ENCODE results near the gene ADAMTS9.

The ADAMTS9 gene

GRCh38 chr3:64620020-64620419 lies 67.8 kb downstream of the ADAMTS9 start:
- 100% methylated on average over 1 of the region's 1 CpG for WGBS
- H4K91ac ChIP-seq (ENCODE audit: low read length) = no peak overlapping the region
- no peak overlapping the region for H3K27ac ChIP-seq (ENCODE audit: low read length, poor library complexity, severe bottlenecking)
- H3K9ac ChIP-seq (ENCODE audit: low read length) = no peak overlapping the region
- H2BK15ac ChIP-seq (ENCODE audit: low read depth, poor library complexity, severe bottlenecking) = no peak overlapping the region
- H3K79me1 ChIP-seq (replicated peaks; ENCODE audit: low read length, poor library complexity, severe bottlenecking) = no peaks in the 10 kb centered on the region
- DNase-seq = no peak
- H3K4me2 ChIP-seq (ENCODE audit: low read length, poor library complexity, severe bottlenecking) = no peak overlapping the region
- H3K4ac ChIP-seq (ENCODE audit: low read depth in 1 of 2, low read length in 2 of 2) = no peak overlapping the region
- H2BK120ac ChIP-seq (ENCODE audit: low read depth, low read length) = no peak overlapping the region
- H3K9me3 ChIP-seq (ENCODE audit: control insufficient read depth, low read length) = no peaks in the 10 kb centered on the region
- H3K14ac ChIP-seq (ENCODE audit: low read length in 2 of 2) = no peak overlapping the region
- H3K18ac ChIP-seq (ENCODE audit: low read depth in 1 of 2, low read length in 2 of 2) = no peak overlapping the region
- no peak overlapping the region for H3K4me3 ChIP-seq (ENCODE audit: insufficient read depth in 1 of 2, low read depth in 1 of 2, low read length in 2 of 2)
- H2BK5ac ChIP-seq (ENCODE audit: low read depth, low read length, poor library complexity, severe bottlenecking) = no peak overlapping the region
- H4K8ac ChIP-seq (ENCODE audit: low read length) = no peak overlapping the region
- no peak overlapping the region for H2BK12ac ChIP-seq (ENCODE audit: low read length in 2 of 2)
- H2AK5ac ChIP-seq (ENCODE audit: low read length, severe bottlenecking) = no peak overlapping the region
- H3K23ac ChIP-seq (ENCODE audit: low read length in 2 of 2) = no peak overlapping the region
- peaks cover 0 to 3% of the 10 kb centered on the region in 2 experiments for H3K36me3 ChIP-seq (ENCODE audit: control insufficient read depth in 1 of 2, insufficient read depth in 2 of 2, low read depth in 1 of 2, low read length in 2 of 2)
- H3K4me1 ChIP-seq (ENCODE audit: control insufficient read depth, insufficient read depth, low read depth, low read length) = no peaks in the 10 kb centered on the region
- H2AFZ ChIP-seq (ENCODE audit: low read depth, low read length) = no peak overlapping the region
- no peaks in the 10 kb centered on the region for H3K27me3 ChIP-seq (ENCODE audit: control insufficient read depth in 1 of 2, insufficient read depth in 1 of 2, low read length in 2 of 2)

DNA sequence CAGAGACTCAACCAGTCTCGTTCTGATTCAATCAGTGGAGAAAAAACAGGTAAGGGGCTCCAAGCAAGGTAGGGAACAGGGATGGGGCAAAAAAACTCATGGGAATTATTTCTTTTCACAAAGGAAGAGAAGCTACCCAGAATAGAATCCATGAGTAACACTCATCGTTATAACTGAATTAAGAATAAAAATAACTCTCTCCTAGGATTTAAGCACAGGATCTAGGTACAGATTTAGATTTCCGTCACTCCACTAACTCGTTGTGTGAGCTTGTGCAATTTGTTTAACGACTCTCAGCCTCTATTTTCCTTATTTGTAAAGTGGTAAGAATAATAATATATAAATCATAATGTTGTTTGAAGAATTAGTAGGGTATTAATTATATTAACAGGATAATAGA lies 68.6 kb downstream of the ADAMTS9 start:
- H2BK12ac ChIP-seq (ENCODE audit: low read length in 2 of 2) = no peak overlapping the region
- H3K4me2 ChIP-seq (ENCODE audit: low read length, poor library complexity, severe bottlenecking) = no peak overlapping the region
- no peak for DNase-seq
- no peaks in the 10 kb centered on the region for H3K4me1 ChIP-seq (ENCODE audit: control insufficient read depth, insufficient read depth, low read depth, low read length)
- H3K4me3 ChIP-seq (ENCODE audit: insufficient read depth in 1 of 2, low read depth in 1 of 2, low read length in 2 of 2) = no peak overlapping the region
- H4K91ac ChIP-seq (ENCODE audit: low read length) = no peak overlapping the region
- no peak overlapping the region for H2AFZ ChIP-seq (ENCODE audit: low read depth, low read length)
- H4K8ac ChIP-seq (ENCODE audit: low read length) = no peak overlapping the region
- H3K18ac ChIP-seq (ENCODE audit: low read depth in 1 of 2, low read length in 2 of 2) = no peak overlapping the region
- peaks cover 0 to 3% of the 10 kb centered on the region in 2 experiments for H3K36me3 ChIP-seq (ENCODE audit: control insufficient read depth in 1 of 2, insufficient read depth in 2 of 2, low read depth in 1 of 2, low read length in 2 of 2)
- no peak overlapping the region for H2BK5ac ChIP-seq (ENCODE audit: low read depth, low read length, poor library complexity, severe bottlenecking)
- H2BK120ac ChIP-seq (ENCODE audit: low read depth, low read length) = no peak overlapping the region
- H3K9me3 ChIP-seq (ENCODE audit: control insufficient read depth, low read length) = no peaks in the 10 kb centered on the region
- no peak overlapping the region for H3K23ac ChIP-seq (ENCODE audit: low read length in 2 of 2)
- 99% methylated on average over 5 of the region's 5 CpGs for WGBS
- no peaks in the 10 kb centered on the region for H3K27me3 ChIP-seq (ENCODE audit: control insufficient read depth in 1 of 2, insufficient read depth in 1 of 2, low read length in 2 of 2)
- H3K79me1 ChIP-seq (replicated peaks; ENCODE audit: low read length, poor library complexity, severe bottlenecking) = no peaks in the 10 kb centered on the region
- no peak overlapping the region for H2BK15ac ChIP-seq (ENCODE audit: low read depth, poor library complexity, severe bottlenecking)
- H2AK5ac ChIP-seq (ENCODE audit: low read length, severe bottlenecking) = no peak overlapping the region
- H3K27ac ChIP-seq (ENCODE audit: low read length, poor library complexity, severe bottlenecking) = no peak overlapping the region
- H3K9ac ChIP-seq (ENCODE audit: low read length) = no peak overlapping the region
- H3K14ac ChIP-seq (ENCODE audit: low read length in 2 of 2) = no peak overlapping the region
- no peak overlapping the region for H3K4ac ChIP-seq (ENCODE audit: low read depth in 1 of 2, low read length in 2 of 2)

- Histone ChIP-seq H3K9ac (ENCODE audit: low read length) (no peak overlapping the region), H3K9me3 (ENCODE audit: control insufficient read depth, low read length) (no peaks in the 10 kb centered on the region), H3K4me2 (ENCODE audit: low read length, poor library complexity, severe bottlenecking) (no peak overlapping the region), H4K8ac (ENCODE audit: low read length) (no peak overlapping the region), H4K91ac (ENCODE audit: low read length) (no peak overlapping the region), H3K18ac (ENCODE audit: low read depth in 1 of 2, low read length in 2 of 2) (no peak overlapping the region), H3K27ac (ENCODE audit: low read length, poor library complexity, severe bottlenecking) (no peak overlapping the region), H2BK12ac (ENCODE audit: low read length in 2 of 2) (no peak overlapping the region), H3K4me3 (ENCODE audit: insufficient read depth in 1 of 2, low read depth in 1 of 2, low read length in 2 of 2) (no peak overlapping the region), H3K27me3 (ENCODE audit: control insufficient read depth in 1 of 2, insufficient read depth in 1 of 2, low read length in 2 of 2) (no peaks in the 10 kb centered on the region), H3K23ac (ENCODE audit: low read length in 2 of 2) (no peak overlapping the region), H2BK120ac (ENCODE audit: low read depth, low read length) (no peak overlapping the region), H2BK5ac (ENCODE audit: low read depth, low read length, poor library complexity, severe bottlenecking) (no peak overlapping the region), H3K36me3 (ENCODE audit: control insufficient read depth in 1 of 2, insufficient read depth in 2 of 2, low read depth in 1 of 2, low read length in 2 of 2) (peaks cover 0 to 6% of the 10 kb centered on the region in 2 experiments), H2AK5ac (ENCODE audit: low read length, severe bottlenecking) (no peak overlapping the region), H3K79me1 (replicated peaks; ENCODE audit: low read length, poor library complexity, severe bottlenecking) (no peaks in the 10 kb centered on the region), H2AFZ (ENCODE audit: low read depth, low read length) (no peak overlapping the region), H3K4me1 (ENCODE audit: control insufficient read depth, insufficient read depth, low read depth, low read length) (no peaks in the 10 kb centered on the region), H3K14ac (ENCODE audit: low read length in 2 of 2) (no peak overlapping the region), H2BK15ac (ENCODE audit: low read depth, poor library complexity, severe bottlenecking) (no peak overlapping the region), H3K4ac (ENCODE audit: low read depth in 1 of 2, low read length in 2 of 2) (no peak overlapping the region)
- WGBS = 71% methylated on average over 1 of the region's 2 CpGs
- no peak for DNase-seq
Measured at GRCh38 chr3:64617610-64618009, 70.2 kb downstream of the ADAMTS9 start.

DNA sequence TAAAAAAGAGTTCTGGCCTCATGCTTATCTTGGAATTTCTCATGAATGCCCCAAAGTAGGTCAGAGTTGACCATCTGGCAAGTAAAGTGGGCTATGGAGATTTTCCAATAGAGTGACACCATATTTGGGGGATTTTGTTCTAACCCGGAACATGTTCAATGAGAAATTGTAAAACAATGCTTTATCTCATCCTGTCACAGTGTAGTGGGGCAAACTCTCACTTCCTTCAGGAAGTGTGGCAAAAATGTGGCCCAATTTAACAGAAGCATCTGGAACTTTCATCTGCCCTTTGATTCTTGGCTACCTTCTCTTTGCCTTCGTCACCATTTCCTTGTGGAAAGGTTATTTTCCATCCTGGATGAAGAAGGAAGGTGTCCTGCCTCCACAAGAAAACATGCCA lies 70.8 kb downstream of the ADAMTS9 start:
- Histone ChIP-seq H3K36me3 (ENCODE audit: control insufficient read depth in 1 of 2, insufficient read depth in 2 of 2, low read depth in 1 of 2, low read length in 2 of 2) (peaks cover 0 to 6% of the 10 kb centered on the region in 2 experiments), H2AK5ac (ENCODE audit: low read length, severe bottlenecking) (no peak overlapping the region), H3K9me3 (ENCODE audit: control insufficient read depth, low read length) (no peaks in the 10 kb centered on the region), H4K91ac (ENCODE audit: low read length) (no peak overlapping the region), H3K27me3 (ENCODE audit: control insufficient read depth in 1 of 2, insufficient read depth in 1 of 2, low read length in 2 of 2) (no peaks in the 10 kb centered on the region), H3K79me1 (replicated peaks; ENCODE audit: low read length, poor library complexity, severe bottlenecking) (no peaks in the 10 kb centered on the region), H3K23ac (ENCODE audit: low read length in 2 of 2) (no peak overlapping the region), H2BK15ac (ENCODE audit: low read depth, poor library complexity, severe bottlenecking) (no peak overlapping the region), H3K4me2 (ENCODE audit: low read length, poor library complexity, severe bottlenecking) (no peak overlapping the region), H2BK120ac (ENCODE audit: low read depth, low read length) (no peak overlapping the region), H2BK5ac (ENCODE audit: low read depth, low read length, poor library complexity, severe bottlenecking) (no peak overlapping the region), H2BK12ac (ENCODE audit: low read length in 2 of 2) (no peak overlapping the region), H3K4me3 (ENCODE audit: insufficient read depth in 1 of 2, low read depth in 1 of 2, low read length in 2 of 2) (no peak overlapping the region), H3K4ac (ENCODE audit: low read depth in 1 of 2, low read length in 2 of 2) (no peak overlapping the region), H3K27ac (ENCODE audit: low read length, poor library complexity, severe bottlenecking) (no peak overlapping the region), H3K14ac (ENCODE audit: low read length in 2 of 2) (no peak overlapping the region), H4K8ac (ENCODE audit: low read length) (no peak overlapping the region), H3K9ac (ENCODE audit: low read length) (no peak overlapping the region), H3K18ac (ENCODE audit: low read depth in 1 of 2, low read length in 2 of 2) (no peak overlapping the region), H2AFZ (ENCODE audit: low read depth, low read length) (no peak overlapping the region), H3K4me1 (ENCODE audit: control insufficient read depth, insufficient read depth, low read depth, low read length) (no peaks in the 10 kb centered on the region)
- WGBS = 90% methylated on average over 2 of the region's 2 CpGs
- no peak for DNase-seq
